GM08714 (cell line): Measurements from ENCODE around the gene CADM1.

Experiments
- H3K4me3 ChIP-seq: fragments of 200-500 bp; sonication (Bioruptor generic); 2 replicates; pipeline ENCODE4 v1.5.1; 2014; ENCODE audit warnings: mild to moderate bottlenecking, low read length, inconsistent platforms
- ZNF274 ChIP-seq: IDR thresholded peaks from 2 replicates; pipeline ENCODE4 v1.6.1; 2012; ENCODE audit warnings: mild to moderate bottlenecking, low read depth, low read length

The CADM1 gene

GRCh38 chr11:115238791-115239190 is 265.4 kb downstream of the CADM1 start:
- H3K4me3 ChIP-seq = no peak overlapping the region
- TF ChIP-seq ZNF274 = no peak

- TF ChIP-seq ZNF274 = no peak
- H3K4me3 ChIP-seq = no peak overlapping the region
Measured at GRCh38 chr11:115238086-115238485, 266.1 kb downstream of the CADM1 start.

GRCh38 chr11:115237578-115237977 is 266.6 kb downstream of the CADM1 start:
- no peak overlapping the region for H3K4me3 ChIP-seq
- no peak for TF ChIP-seq ZNF274

GRCh38 chr11:115234794-115235193 is 269.4 kb downstream of the CADM1 start:
- no peak overlapping the region for H3K4me3 ChIP-seq
- TF ChIP-seq ZNF274 = no peak

GRCh38 chr11:115226556-115226955 is 277.7 kb downstream of the CADM1 start:
- no peak for TF ChIP-seq ZNF274
- no peak overlapping the region for H3K4me3 ChIP-seq

GRCh38 chr11:115224551-115224950 is 279.7 kb downstream of the CADM1 start:
- no peak for TF ChIP-seq ZNF274
- H3K4me3 ChIP-seq = no peak overlapping the region

GRCh38 chr11:115222863-115223530 is 281.2 kb downstream of the CADM1 start:
- no peak for TF ChIP-seq ZNF274
- H3K4me3 ChIP-seq = no peak overlapping the region

GRCh38 chr11:115222218-115222862 is 281.9 kb downstream of the CADM1 start:
- no peak for TF ChIP-seq ZNF274
- peak overlapping the region; percentile 1; the same call in 1 of the 2 replicates for H3K4me3 ChIP-seq

GRCh38 chr11:115221461-115222069 is 282.6 kb downstream of the CADM1 start:
- peak overlapping the region; percentile 1; the same call in 1 of the 2 replicates for H3K4me3 ChIP-seq
- TF ChIP-seq ZNF274 = no peak

GRCh38 chr11:115220911-115221310 is 283.3 kb downstream of the CADM1 start:
- no peak overlapping the region for H3K4me3 ChIP-seq
- TF ChIP-seq ZNF274 = no peak

- no peak overlapping the region for H3K4me3 ChIP-seq
- TF ChIP-seq ZNF274 = no peak
Measured at GRCh38 chr11:115220423-115220822, 283.8 kb downstream of the CADM1 start.

- TF ChIP-seq ZNF274 = no peak
- no peak overlapping the region for H3K4me3 ChIP-seq
Measured at GRCh38 chr11:115219376-115219775, 284.8 kb downstream of the CADM1 start.

GRCh38 chr11:115217726-115218311 is 286.4 kb downstream of the CADM1 start:
- H3K4me3 ChIP-seq = no peak overlapping the region
- no peak for TF ChIP-seq ZNF274

GRCh38 chr11:115215694-115216617 is 288.3 kb downstream of the CADM1 start:
- no peak overlapping the region for H3K4me3 ChIP-seq
- no peak for TF ChIP-seq ZNF274
